WTC11 (cell line): ENCODE results near the gene RBM28. TPM values are rescaled to one million over a fixed set of nuclear protein-coding genes. Genes with fewer than 3 reads are reported as not detected.

Source experiments
- ATAC-seq: fragments of 200-7000 bp; cut with Tn5 transposase; 2 replicates; pipeline ENCODE4 v1.10.0; 2021; ENCODE audit warnings: mild to moderate bottlenecking, moderate library complexity
- CTCF ChIA-PET: fragments of 300-600 bp; sonication (Branson Sonifier 250); formaldehyde crosslinking; loops from one replicate; lab custom pipeline; 2021; ENCODE audit warnings: antibody characterized with exemption; lab: Charles Lee
- POLR2A ChIA-PET: fragments of 350-600 bp; sonication (Branson Sonifier 250); formaldehyde crosslinking; loops from one replicate; lab custom pipeline; 2021; ENCODE audit warnings: antibody characterized with exemption; lab: Charles Lee
- DNase-seq: peaks from one replicate; pipeline ENCODE4 v3.0.0; 2021; ENCODE audit warnings: low spot score
- H3K27ac Mint-ChIP-seq: 2 replicates; pipeline ENCODE4 v1.8.0; 2021; ENCODE audit warnings: mixed read lengths
- H3K27me3 Mint-ChIP-seq: 2 replicates; pipeline ENCODE4 v1.8.0; 2021; ENCODE audit warnings: low read depth, mild to moderate bottlenecking, moderate library complexity, mixed read lengths
- H3K36me3 Mint-ChIP-seq: 2 replicates; pipeline ENCODE4 v1.8.0; 2021; ENCODE audit warnings: mixed read lengths
- H3K4me1 Mint-ChIP-seq: 2 replicates; pipeline ENCODE4 v1.8.0; 2022; ENCODE audit warnings: mixed read lengths
- H3K4me3 Mint-ChIP-seq: 2 replicates; pipeline ENCODE4 v1.8.0; 2021; ENCODE audit warnings: mild to moderate bottlenecking, moderate library complexity, mixed read lengths
- H3K9me3 Mint-ChIP-seq: 2 replicates; pipeline ENCODE4 v1.8.0; 2021; ENCODE audit warnings: mixed read lengths
- ATF1 ChIP-seq: sonication (generic); formaldehyde crosslinking; IDR thresholded peaks from 2 replicates; pipeline ENCODE4 v1.8.1; 2023; ENCODE audit warnings: mild to moderate bottlenecking, moderate library complexity, missing genetic modification reagents
- CBFB ChIP-seq: sonication (generic); formaldehyde crosslinking; IDR thresholded peaks from 2 replicates; pipeline ENCODE4 v1.8.1; 2022; ENCODE audit warnings: mild to moderate bottlenecking, low read depth, missing genetic modification reagents
- E2F5 ChIP-seq: sonication (generic); formaldehyde crosslinking; IDR thresholded peaks from 2 replicates; pipeline ENCODE4 v1.8.1; 2022; ENCODE audit warnings: mild to moderate bottlenecking, moderate library complexity, missing genetic modification reagents
- EMX1 ChIP-seq: fragments of 250-450 bp; sonication (Bioruptor Pico); IDR thresholded peaks from 2 replicates; pipeline ENCODE4 v1.8.0; 2021; ENCODE audit warnings: mild to moderate bottlenecking
- ETV6 ChIP-seq: sonication (generic); formaldehyde crosslinking; IDR thresholded peaks from 2 replicates; pipeline ENCODE4 v1.8.1; 2022; ENCODE audit warnings: mild to moderate bottlenecking, missing genetic modification reagents
- FOXJ3 ChIP-seq: sonication (generic); formaldehyde crosslinking; IDR thresholded peaks from 2 replicates; pipeline ENCODE4 v1.9.0; 2021; ENCODE audit warnings: missing genetic modification reagents, mild to moderate bottlenecking, borderline replicate concordance
- HMGA2 ChIP-seq: fragments of 250-450 bp; sonication (Bioruptor Pico); IDR thresholded peaks from 2 replicates; pipeline ENCODE4 v1.4.0; 2021; ENCODE audit warnings: mild to moderate bottlenecking, moderate library complexity
- IRF1 ChIP-seq: sonication (generic); formaldehyde crosslinking; IDR thresholded peaks from 2 replicates; pipeline ENCODE4 v1.8.0; 2023; ENCODE audit warnings: missing genetic modification reagents
- JUN ChIP-seq: sonication (generic); formaldehyde crosslinking; IDR thresholded peaks from 2 replicates; pipeline ENCODE4 v1.8.0; 2023; ENCODE audit warnings: mild to moderate bottlenecking, missing genetic modification reagents
- NFE2L1 ChIP-seq: sonication (generic); formaldehyde crosslinking; IDR thresholded peaks from 2 replicates; pipeline ENCODE4 v1.8.1; 2023; ENCODE audit warnings: missing genetic modification reagents
- NFYB ChIP-seq: sonication (generic); formaldehyde crosslinking; conservative IDR thresholded peaks from 2 replicates; pipeline ENCODE4 v1.8.0; 2022; ENCODE audit warnings: low read depth, missing genetic modification reagents
- OVOL2 ChIP-seq: fragments of 250-450 bp; sonication (Bioruptor Pico); IDR thresholded peaks from 2 replicates; pipeline ENCODE4 v1.9.0; 2021; ENCODE audit warnings: mild to moderate bottlenecking, borderline replicate concordance
- PREB ChIP-seq: sonication (generic); formaldehyde crosslinking; IDR thresholded peaks from 2 replicates; pipeline ENCODE4 v1.8.1; 2022; ENCODE audit warnings: mild to moderate bottlenecking, missing genetic modification reagents, moderate library complexity, borderline replicate concordance
- PRRX2 ChIP-seq: fragments of 250-450 bp; sonication (Bioruptor Pico); IDR thresholded peaks from 2 replicates; pipeline ENCODE4 v1.8.0; 2021; ENCODE audit warnings: mild to moderate bottlenecking
- TEAD1 ChIP-seq: sonication (generic); formaldehyde crosslinking; IDR thresholded peaks from 2 replicates; pipeline ENCODE4 v1.8.0; 2022; ENCODE audit warnings: mild to moderate bottlenecking, missing genetic modification reagents
- ZBTB43 ChIP-seq: sonication (generic); formaldehyde crosslinking; IDR thresholded peaks from 2 replicates; pipeline ENCODE4 v1.8.1; 2023; ENCODE audit warnings: mild to moderate bottlenecking, missing genetic modification reagents
- ZNF121 ChIP-seq: sonication (generic); formaldehyde crosslinking; IDR thresholded peaks from 2 replicates; pipeline ENCODE4 v1.8.0; 2023; ENCODE audit warnings: missing genetic modification reagents
- ZNF263 ChIP-seq: sonication (generic); formaldehyde crosslinking; IDR thresholded peaks from 2 replicates; pipeline ENCODE4 v1.8.1; 2022; ENCODE audit warnings: low read depth, mild to moderate bottlenecking, moderate library complexity, missing genetic modification reagents
- total RNA-seq: library from RNA; stranded (reverse); gene quantifications from 3 replicates; pipeline ENCODE4 v1.2.3, GENCODE V29; 2021
- TF ChIP-seq, protein P1 (sequence below): fragments of 200-600 bp; IDR thresholded peaks from 2 replicates; pipeline ENCODE4 v1.8.0; 2022; ENCODE audit warnings: antibody characterized with exemption
- TF ChIP-seq, protein P2 (sequence below): fragments of 250-450 bp; sonication (Bioruptor Pico); conservative IDR thresholded peaks from 2 replicates; pipeline ENCODE4 v1.9.0; 2021; ENCODE audit warnings: mild to moderate bottlenecking
- TF ChIP-seq, protein P3 (sequence below): fragments of 250-450 bp; sonication (Bioruptor Pico); IDR thresholded peaks from 2 replicates; pipeline ENCODE4 v1.8.0; 2021; ENCODE audit warnings: mild to moderate bottlenecking
- TF ChIP-seq, protein P4 (sequence below): sonication (generic); formaldehyde crosslinking; IDR thresholded peaks from 2 replicates; pipeline ENCODE4 v1.8.1; 2023; ENCODE audit warnings: mild to moderate bottlenecking, missing genetic modification reagents, moderate library complexity

The RBM28 gene
- total RNA-seq, 1 experiment from 2014 or later = 66.1 TPM

DNA sequence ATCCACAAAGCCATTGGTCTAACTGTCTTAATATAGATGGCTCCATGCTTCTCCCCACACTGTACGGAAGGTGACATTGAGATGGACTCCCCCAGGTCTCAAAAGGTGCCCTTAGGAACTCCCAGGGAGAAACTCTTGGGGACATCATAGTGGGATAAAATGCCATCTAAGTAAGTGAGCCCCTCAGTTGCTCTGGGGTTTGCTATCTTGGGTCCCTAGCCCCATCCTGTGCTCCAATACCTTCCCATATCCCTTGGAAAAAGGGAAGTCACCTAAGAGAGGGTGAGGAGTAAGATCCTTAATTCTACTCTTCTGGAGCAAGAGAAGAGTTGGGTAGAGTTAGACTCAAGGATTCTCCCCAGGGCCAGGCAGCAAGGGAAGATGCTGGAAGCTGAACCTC, 9.9 kb upstream of the RBM28 start:
- ATAC-seq = no peak
- TF ChIP-seq NFYB (CRISPR knock-in tag) (no peak), ETV6 (no peak), TEAD1 (no peak), ZNF121 (no peak), CBFB (CRISPR knock-in tag) (no peak), FOXJ3 (CRISPR knock-in tag) (no peak), IRF1 (CRISPR knock-in tag) (no peak)
- TF ChIP-seq, protein P1, sequence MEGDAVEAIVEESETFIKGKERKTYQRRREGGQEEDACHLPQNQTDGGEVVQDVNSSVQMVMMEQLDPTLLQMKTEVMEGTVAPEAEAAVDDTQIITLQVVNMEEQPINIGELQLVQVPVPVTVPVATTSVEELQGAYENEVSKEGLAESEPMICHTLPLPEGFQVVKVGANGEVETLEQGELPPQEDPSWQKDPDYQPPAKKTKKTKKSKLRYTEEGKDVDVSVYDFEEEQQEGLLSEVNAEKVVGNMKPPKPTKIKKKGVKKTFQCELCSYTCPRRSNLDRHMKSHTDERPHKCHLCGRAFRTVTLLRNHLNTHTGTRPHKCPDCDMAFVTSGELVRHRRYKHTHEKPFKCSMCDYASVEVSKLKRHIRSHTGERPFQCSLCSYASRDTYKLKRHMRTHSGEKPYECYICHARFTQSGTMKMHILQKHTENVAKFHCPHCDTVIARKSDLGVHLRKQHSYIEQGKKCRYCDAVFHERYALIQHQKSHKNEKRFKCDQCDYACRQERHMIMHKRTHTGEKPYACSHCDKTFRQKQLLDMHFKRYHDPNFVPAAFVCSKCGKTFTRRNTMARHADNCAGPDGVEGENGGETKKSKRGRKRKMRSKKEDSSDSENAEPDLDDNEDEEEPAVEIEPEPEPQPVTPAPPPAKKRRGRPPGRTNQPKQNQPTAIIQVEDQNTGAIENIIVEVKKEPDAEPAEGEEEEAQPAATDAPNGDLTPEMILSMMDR = no peak
- TF ChIP-seq, all 79 proteins: peak for 0
- ChIA-PET POLR2A (interaction anchor here (1.1 kb wide), 1 partner anchor 34 kb away, joined by 3 read pairs; no protein-coding TSS in a partner anchor), CTCF (interaction anchor here (0.8 to 1.5 kb wide), 5 partner anchors 9 to 106 kb away, joined by 3 to 16 read pairs (median 4); no protein-coding TSS in a partner anchor)
- DNase-seq = no peak
- Mint-ChIP-seq H3K36me3 (no peaks in the 10 kb centered on the region), H3K4me1 (peaks cover 9% of the 10 kb centered on the region), H3K27ac (no peak overlapping the region), H3K27me3 (peaks cover 85% of the 10 kb centered on the region), H3K9me3 (no peaks in the 10 kb centered on the region), H3K4me3 (no peak overlapping the region)

DNA sequence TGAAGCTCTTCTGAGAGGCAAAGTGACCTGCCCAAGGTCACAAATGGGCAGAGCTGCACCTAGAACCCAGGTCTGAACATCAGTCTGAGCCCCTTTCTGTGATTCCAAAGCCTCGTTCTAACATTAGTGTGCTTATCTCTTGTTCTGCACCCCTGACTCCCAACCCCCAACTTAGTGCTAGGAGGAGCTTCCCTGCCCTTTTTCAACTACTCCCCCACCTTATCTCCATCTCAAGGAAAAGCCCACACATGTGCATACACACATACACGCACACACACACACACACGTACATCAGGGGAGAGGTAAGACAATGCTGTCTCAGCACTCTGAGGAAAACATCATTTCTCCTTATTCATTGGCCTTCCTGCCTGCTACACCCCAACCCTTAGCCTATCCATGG, 9.5 kb upstream of the RBM28 start:
- ChIA-PET CTCF (interaction anchor here (0.9 to 1.5 kb wide), 5 partner anchors 9 to 107 kb away, joined by 3 to 16 read pairs (median 5); no protein-coding TSS in a partner anchor), POLR2A (interaction anchor here (1.1 kb wide), 1 partner anchor 35 kb away, joined by 3 read pairs; no protein-coding TSS in a partner anchor)
- Mint-ChIP-seq H3K27ac (no peak overlapping the region), H3K9me3 (no peaks in the 10 kb centered on the region), H3K4me1 (peaks cover 9% of the 10 kb centered on the region), H3K36me3 (no peaks in the 10 kb centered on the region), H3K4me3 (no peak overlapping the region), H3K27me3 (peaks cover 85% of the 10 kb centered on the region)
- ATAC-seq = no peak
- DNase-seq = no peak
- TF ChIP-seq OVOL2 (CRISPR knock-in tag) (no peak), JUN (no peak), ZNF263 (no peak), HMGA2 (CRISPR knock-in tag) (no peak), E2F5 (CRISPR knock-in tag) (no peak), ZBTB43 (CRISPR knock-in tag) (no peak), PREB (CRISPR knock-in tag) (no peak), NFE2L1 (CRISPR knock-in tag) (no peak), ATF1 (CRISPR knock-in tag) (no peak), PRRX2 (CRISPR knock-in tag) (no peak), EMX1 (CRISPR knock-in tag) (no peak), NFYB (CRISPR knock-in tag) (no peak)
- TF ChIP-seq, protein P1 = no peak
- TF ChIP-seq, protein P2, sequence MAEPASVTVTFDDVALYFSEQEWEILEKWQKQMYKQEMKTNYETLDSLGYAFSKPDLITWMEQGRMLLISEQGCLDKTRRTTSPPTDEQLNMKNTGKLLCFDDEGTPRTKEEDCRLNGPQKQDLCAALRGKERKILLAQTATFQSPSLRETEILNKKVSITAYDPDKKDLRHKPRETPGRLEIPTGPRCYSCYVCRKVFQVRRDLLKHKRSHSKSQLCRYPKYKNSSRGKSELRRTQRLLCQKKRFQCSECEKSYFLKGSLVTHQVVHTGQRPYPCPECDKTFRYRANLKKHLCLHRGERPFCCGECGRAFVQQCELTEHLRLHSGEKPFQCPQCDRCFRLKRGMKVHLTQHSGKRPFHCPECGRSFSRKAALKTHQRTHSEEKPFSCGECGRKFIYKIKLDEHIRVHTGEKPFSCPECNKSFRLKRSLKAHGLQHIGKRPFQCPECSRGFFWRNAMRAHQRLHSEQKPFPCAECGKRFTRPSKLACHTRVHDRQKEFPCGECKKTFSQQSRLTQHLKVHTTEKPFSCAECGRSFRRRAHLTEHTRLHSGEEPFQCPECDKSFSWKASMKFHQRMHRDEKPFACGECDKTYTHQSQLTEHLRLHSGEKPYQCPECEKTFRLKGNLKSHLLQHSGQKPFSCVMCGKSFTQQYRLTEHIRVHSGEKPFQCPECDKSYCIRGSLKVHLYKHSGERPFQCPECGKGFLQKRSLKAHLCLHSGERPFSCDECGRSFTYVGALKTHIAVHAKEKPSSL (CRISPR knock-in tag) = no peak
- TF ChIP-seq, protein P3, sequence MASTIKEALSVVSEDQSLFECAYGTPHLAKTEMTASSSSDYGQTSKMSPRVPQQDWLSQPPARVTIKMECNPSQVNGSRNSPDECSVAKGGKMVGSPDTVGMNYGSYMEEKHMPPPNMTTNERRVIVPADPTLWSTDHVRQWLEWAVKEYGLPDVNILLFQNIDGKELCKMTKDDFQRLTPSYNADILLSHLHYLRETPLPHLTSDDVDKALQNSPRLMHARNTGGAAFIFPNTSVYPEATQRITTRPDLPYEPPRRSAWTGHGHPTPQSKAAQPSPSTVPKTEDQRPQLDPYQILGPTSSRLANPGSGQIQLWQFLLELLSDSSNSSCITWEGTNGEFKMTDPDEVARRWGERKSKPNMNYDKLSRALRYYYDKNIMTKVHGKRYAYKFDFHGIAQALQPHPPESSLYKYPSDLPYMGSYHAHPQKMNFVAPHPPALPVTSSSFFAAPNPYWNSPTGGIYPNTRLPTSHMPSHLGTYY (CRISPR knock-in tag) = no peak
- TF ChIP-seq, protein P4, sequence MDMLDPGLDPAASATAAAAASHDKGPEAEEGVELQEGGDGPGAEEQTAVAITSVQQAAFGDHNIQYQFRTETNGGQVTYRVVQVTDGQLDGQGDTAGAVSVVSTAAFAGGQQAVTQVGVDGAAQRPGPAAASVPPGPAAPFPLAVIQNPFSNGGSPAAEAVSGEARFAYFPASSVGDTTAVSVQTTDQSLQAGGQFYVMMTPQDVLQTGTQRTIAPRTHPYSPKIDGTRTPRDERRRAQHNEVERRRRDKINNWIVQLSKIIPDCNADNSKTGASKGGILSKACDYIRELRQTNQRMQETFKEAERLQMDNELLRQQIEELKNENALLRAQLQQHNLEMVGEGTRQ (CRISPR knock-in tag) = no peak
